Smooth muscle cell (in vitro differentiated cells): Measurements from ENCODE around the gene LMAN2. TPM values are rescaled to one million over a fixed set of nuclear protein-coding genes. Genes with fewer than 3 reads are reported as not detected.

Source experiments
- DNase-seq: peaks from one replicate; lab custom pipeline; 2025; ENCODE audit not compliant: unreplicated experiment; lab: John Stamatoyannopoulos, UW
- H2AFZ ChIP-seq: fragments of 200-600 bp; sonication (generic); 2 replicates; pipeline ENCODE4 v1.6.0; 2016; ENCODE audit warnings: antibody characterized with exemption, low read depth, mild to moderate bottlenecking
- H3F3A ChIP-seq: fragments of 200-600 bp; sonication (generic); 2 replicates; pipeline ENCODE4 v1.6.0; 2017; ENCODE audit warnings: antibody characterized with exemption, low read depth
- H3K27ac ChIP-seq: fragments of 200-600 bp; sonication (generic); 2 replicates; pipeline ENCODE4 v1.5.1; 2016; ENCODE audit warnings: low read depth, mild to moderate bottlenecking
- H3K27me3 ChIP-seq: fragments of 200-600 bp; sonication (generic); 2 replicates; pipeline ENCODE4 v1.6.1; 2016; ENCODE audit warnings: low read depth, mild to moderate bottlenecking
- H3K36me3 ChIP-seq: fragments of 200-600 bp; sonication (generic); 2 replicates; pipeline ENCODE4 v1.5.1; 2016; ENCODE audit warnings: low read depth
- H3K4me1 ChIP-seq: fragments of 200-600 bp; sonication (generic); 2 replicates; pipeline ENCODE4 v1.5.1; 2016; ENCODE audit warnings: low read depth
- H3K4me2 ChIP-seq: fragments of 200-600 bp; sonication (generic); 2 replicates; pipeline ENCODE4 v1.6.0; 2016; ENCODE audit warnings: mild to moderate bottlenecking
- H3K4me3 ChIP-seq: fragments of 200-600 bp; sonication (generic); 2 replicates; pipeline ENCODE4 v1.5.1; 2016; ENCODE audit warnings: mild to moderate bottlenecking
- H3K79me2 ChIP-seq: fragments of 200-600 bp; sonication (generic); 2 replicates; pipeline ENCODE4 v1.6.0; 2016; ENCODE audit warnings: low read depth, mild to moderate bottlenecking
- H3K9ac ChIP-seq: fragments of 200-600 bp; sonication (generic); 2 replicates; pipeline ENCODE4 v1.6.0; 2016; ENCODE audit warnings: low read depth
- H3K9me3 ChIP-seq: fragments of 200-600 bp; sonication (generic); replicated peaks from 2 replicates; pipeline ENCODE4 v1.5.1; 2016; ENCODE audit warnings: low read depth
- H4K20me1 ChIP-seq: fragments of 200-600 bp; sonication (generic); 2 replicates; pipeline ENCODE4 v1.6.0; 2016; ENCODE audit warnings: low read depth
- CTCF ChIP-seq: fragments of 200-600 bp; sonication (generic); IDR thresholded peaks from 2 replicates; pipeline ENCODE4 v1.5.1; 2017; ENCODE audit warnings: borderline replicate concordance, mild to moderate bottlenecking, antibody characterized with exemption; ENCODE audit not compliant: insufficient read depth, poor library complexity, severe bottlenecking
- WGBS: methylation state at CpG from one replicate; pipeline ENCODE4 v1.1.7; 2016; ENCODE audit warnings: low lambda C conversion rate; 5-methylcytosine and 5-hydroxymethylcytosine counted together
- polyA plus RNA-seq: library from polyadenylated mRNA; unstranded; fragments of >200 nt; fragmentation: Nextera tagmentation; extraction: Ambion mirVana; gene quantifications from 2 replicates; pipeline ENCODE4 v1.2.1, GENCODE V29; 2016
- total RNA-seq: library from RNA; depleted of rRNA; stranded (reverse); fragments of >200 nt; gene quantifications from 2 replicates; pipeline ENCODE4 v1.2.3, GENCODE V29; 2014

LMAN2 gene
- total and polyA plus RNA-seq, 2 experiments from 2014 or later: 241 to 253 TPM

- no peaks in the 10 kb centered on the region for H3K27me3 ChIP-seq
- H3K4me3 ChIP-seq: no peak overlapping the region
- no peaks in the 10 kb centered on the region for H3K79me2 ChIP-seq
- H4K20me1 ChIP-seq: no peaks in the 10 kb centered on the region
- H3K27ac ChIP-seq: no peak overlapping the region
- H2AFZ ChIP-seq: no peak overlapping the region
- H3F3A ChIP-seq: no peaks in the 10 kb centered on the region
- no peaks in the 10 kb centered on the region for H3K9me3 ChIP-seq
- WGBS: 84% methylated on average over 6 of the region's 6 CpGs
- H3K4me1 ChIP-seq: peaks cover 11% of the 10 kb centered on the region
- DNase-seq: no peak
- no peak overlapping the region for H3K9ac ChIP-seq
- H3K36me3 ChIP-seq: no peaks in the 10 kb centered on the region
- no peak for TF ChIP-seq CTCF
- no peak overlapping the region for H3K4me2 ChIP-seq
Measured at GRCh38 chr5:177359451-177359851, 8.0 kb upstream of the LMAN2 start.

- Histone ChIP-seq H3K4me2 (no peak overlapping the region), H3K9me3 (no peaks in the 10 kb centered on the region), H3K27me3 (no peaks in the 10 kb centered on the region), H3K4me1 (peaks cover 8% of the 10 kb centered on the region), H3K4me3 (no peak overlapping the region), H3K9ac (no peak overlapping the region), H4K20me1 (no peaks in the 10 kb centered on the region), H2AFZ (no peak overlapping the region), H3K27ac (no peak overlapping the region), H3K36me3 (no peaks in the 10 kb centered on the region), H3K79me2 (no peaks in the 10 kb centered on the region), H3F3A (no peaks in the 10 kb centered on the region)
- DNase-seq: no peak
- 80% methylated on average over 5 of the region's 5 CpGs for WGBS
- TF ChIP-seq CTCF: no peak
Measured at GRCh38 chr5:177358370-177358819, 6.9 kb upstream of the LMAN2 start.

GRCh38 chr5:177357459-177358351 is 6.2 kb upstream of the LMAN2 start, which contains the start of gene RGS14:
Gene RGS14, plus strand, starts transcription at chr5:177357924. Its CDS starts 101 bp downstream, at chr5:177358025.
- WGBS: 85% methylated on average over 37 of the region's 37 CpGs
- Histone ChIP-seq H3K4me2 (no peak within 1 kb of the TSS), H3K27me3 (no peaks in the 10 kb centered on the region), H3K9ac (no peak within 1 kb of the TSS), H3K9me3 (no peaks in the 10 kb centered on the region), H4K20me1 (no peaks in the 10 kb centered on the region), H3K4me3 (no peak within 1 kb of the TSS), H3K79me2 (no peaks in the 10 kb centered on the region), H3K4me1 (peaks cover 4% of the 10 kb centered on the region), H3F3A (no peaks in the 10 kb centered on the region), H2AFZ (no peak within 1 kb of the TSS), H3K36me3 (no peaks in the 10 kb centered on the region), H3K27ac (no peak within 1 kb of the TSS)
- TF ChIP-seq CTCF: no peak
- no peak for DNase-seq
